ENCODE measurements around the gene CDC42BPG.

DNA sequence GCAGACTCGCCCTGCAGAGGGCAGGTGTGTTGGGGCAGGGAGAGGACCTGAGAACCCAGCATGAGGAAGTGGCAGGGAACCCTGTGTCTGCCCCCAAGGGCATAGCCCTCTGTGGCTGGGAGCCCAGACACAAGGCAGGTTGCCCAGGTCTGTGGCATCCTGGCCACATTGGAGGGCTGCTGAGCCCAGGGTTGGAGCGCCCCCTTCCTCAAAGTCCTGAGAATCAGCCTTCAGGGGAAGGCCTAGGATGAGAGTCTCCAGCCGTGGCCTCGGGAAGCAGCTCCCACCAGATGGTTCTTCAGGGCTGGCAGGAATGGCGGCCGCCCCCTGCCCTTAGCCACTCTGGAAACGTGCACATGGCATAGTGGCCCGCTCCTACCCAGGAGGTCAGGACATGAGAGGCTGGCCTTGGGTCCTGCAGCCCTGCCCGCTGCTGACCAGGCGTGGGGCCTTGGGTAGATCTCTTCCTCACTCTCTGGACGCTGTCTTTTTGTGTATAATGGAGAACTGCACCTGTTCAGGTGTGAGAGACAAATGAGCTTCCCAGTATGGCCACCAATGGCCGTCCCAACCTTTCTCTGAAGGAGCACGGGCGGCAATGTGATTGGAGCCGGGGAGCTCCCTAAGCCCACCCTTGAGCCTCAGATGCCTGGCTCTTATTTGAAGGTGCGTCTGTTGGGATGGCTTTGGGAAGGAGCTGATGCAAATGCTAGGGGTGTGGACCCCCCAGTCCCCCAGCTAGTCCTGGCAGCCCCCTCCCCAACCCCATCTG lies 4.6 kb upstream of the CDC42BPG start:
- TF ChIP-seq EZH2 (IDR thresholded peaks at IDR 0.05; ENCODE audit: borderline replicate concordance, low read length), result no peak
- TF ChIP-seq, protein P1, sequence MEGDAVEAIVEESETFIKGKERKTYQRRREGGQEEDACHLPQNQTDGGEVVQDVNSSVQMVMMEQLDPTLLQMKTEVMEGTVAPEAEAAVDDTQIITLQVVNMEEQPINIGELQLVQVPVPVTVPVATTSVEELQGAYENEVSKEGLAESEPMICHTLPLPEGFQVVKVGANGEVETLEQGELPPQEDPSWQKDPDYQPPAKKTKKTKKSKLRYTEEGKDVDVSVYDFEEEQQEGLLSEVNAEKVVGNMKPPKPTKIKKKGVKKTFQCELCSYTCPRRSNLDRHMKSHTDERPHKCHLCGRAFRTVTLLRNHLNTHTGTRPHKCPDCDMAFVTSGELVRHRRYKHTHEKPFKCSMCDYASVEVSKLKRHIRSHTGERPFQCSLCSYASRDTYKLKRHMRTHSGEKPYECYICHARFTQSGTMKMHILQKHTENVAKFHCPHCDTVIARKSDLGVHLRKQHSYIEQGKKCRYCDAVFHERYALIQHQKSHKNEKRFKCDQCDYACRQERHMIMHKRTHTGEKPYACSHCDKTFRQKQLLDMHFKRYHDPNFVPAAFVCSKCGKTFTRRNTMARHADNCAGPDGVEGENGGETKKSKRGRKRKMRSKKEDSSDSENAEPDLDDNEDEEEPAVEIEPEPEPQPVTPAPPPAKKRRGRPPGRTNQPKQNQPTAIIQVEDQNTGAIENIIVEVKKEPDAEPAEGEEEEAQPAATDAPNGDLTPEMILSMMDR (IDR thresholded peaks at IDR 0.05; ENCODE audit: low read length), result peak; percentile 53; the same call in 1 of the 2 replicates
